Inflammatory macrophage (primary cell): Measurements from ENCODE around the gene SPEN.
"Not testable (repeated sequence)": the region's sequence is repeated elsewhere in the genome, so short reads cannot be mapped to it uniquely, and the experiment has no call there.

Source experiments
- DNase-seq, 2 donors: peaks; one replicate each; pipeline ENCODE4 v3.0.0-alpha.2; 2020 to 2022

The SPEN gene

DNA sequence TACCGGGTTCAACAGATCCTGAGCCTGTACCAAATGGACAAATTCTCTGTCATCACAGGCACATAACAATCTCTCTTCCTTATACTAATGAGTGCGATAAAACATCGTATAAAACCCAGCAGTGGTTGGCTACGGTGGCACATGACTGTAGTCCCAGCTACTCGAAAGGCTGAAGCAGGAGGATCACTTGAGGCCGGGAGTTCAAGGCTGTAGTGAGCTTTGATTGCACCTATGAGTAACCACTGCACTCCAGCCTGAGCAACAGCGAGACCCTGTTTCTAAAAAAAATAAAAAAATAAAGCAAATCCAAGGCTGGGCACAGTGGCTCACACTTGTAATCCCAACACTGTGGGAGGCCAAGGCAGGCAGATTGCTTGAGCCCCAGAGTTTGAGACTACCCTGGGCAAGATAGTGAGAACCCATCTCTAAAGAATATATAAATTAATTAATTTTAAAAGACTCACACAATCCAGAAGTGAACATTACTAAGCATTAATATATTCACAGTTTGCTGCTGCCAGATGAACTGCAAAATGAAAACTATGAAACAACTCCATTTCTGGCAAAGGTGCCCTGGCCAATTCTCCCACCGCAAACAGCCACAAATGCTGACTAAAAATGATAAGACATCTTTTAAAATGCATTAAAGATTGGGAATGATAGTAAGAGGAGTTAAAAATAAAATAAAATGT is 115.3 kb downstream of the SPEN start:
- DNase-seq = no peak

GRCh38 chr1:15963363-15963967 is 116.0 kb downstream of the SPEN start:
- DNase-seq = no peak

DNA sequence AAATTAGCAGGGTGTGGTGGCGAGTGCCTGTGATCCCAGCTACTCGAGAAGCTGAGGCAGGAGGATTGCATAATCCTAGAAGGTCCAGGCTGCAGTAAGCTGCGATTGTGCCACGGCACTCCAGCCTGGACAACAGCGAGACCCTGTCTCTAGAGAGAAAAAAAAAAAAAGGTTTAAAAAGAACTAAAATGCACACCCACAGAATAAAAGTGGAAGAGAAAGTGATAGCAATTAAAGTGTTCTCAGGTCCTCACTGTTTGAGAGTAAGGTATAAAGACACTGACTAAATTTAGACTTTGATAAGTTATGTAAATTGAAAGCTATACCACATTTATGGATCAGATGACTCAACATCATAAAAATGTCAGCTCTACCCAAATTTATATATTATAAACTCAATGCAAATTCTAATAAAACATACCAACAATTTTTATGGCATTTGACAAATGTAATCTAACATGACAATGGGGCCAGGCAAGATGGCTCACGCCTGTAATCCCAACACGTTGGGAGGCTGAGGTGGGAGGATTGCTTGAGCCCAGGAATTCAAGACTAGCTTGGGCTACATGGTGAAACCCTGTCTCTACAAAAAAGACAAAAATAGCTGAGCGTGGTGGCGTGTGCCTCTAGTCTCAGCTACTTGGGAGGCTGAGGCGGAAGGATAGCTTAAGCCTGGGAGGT is 116.6 kb downstream of the SPEN start:
- DNase-seq = peak in 1 of 2 donors; percentile 4

- DNase-seq = peak; percentile 82 to 83
These were observed 117.8 kb downstream of the SPEN start for GRCh38 chr1:15965228-15965767.

DNA sequence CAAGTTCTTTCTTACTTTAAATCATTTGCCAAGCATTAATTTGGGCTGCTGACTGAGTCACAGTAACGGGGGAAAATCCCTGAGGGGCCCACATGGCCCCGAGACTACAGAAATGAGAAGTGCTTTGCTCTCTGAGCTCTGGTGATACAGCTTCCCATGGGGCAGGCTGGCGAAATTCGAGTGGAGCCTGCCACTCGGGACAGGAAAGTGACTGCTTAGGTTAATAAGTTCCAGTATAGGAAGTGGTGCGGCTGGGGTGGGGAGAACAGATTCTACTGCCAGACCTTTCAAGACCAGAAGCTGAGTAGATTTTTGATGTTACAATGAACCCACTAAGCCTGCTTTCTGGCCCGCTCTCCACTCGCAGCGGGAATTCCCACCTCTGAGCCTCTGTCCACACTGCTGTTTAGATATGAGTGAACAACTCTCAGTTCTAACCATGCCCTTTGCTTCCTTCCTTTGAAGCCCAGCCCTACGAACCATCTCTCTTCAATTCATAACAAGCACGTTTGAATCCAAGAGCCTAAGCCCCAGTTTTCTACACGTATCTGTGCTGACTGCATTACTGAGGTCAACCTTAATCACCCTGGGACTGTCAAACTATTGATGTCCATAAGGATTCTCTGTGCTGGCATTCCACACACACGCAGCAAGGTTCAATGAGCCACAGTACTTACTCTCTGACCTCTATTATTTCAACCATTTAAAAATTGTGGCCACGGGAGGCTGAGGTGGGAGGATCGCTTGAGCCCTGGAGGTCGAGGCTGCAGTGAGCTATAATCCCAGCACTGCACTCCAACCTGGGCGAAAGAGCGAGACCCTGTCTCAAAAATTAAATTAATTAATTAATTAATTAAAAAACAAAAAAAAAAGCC is 118.8 kb downstream of the SPEN start:
- DNase-seq = peak; percentile 91 to 95

DNA sequence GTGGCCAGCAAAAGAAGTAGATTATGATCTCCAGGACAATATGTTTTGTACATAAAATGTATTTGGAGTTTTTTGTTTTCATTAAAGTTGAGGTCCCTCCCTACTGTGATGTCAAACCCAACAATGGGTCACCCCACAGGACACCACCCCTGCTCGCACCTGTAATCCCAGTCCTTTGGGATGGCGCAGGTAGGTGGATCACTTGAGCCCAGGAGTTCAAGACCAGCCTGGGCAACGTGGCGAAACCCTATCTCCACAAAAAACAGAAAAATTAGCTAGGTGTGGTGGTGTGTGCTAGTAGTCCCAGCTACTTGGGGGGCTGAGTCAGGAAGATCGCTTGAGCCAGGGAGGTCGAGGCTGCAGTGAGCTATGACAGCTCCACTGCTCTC is 119.4 kb downstream of the SPEN start:
- DNase-seq = no peak

- DNase-seq = no peak
These were observed 120.7 kb downstream of the SPEN start for GRCh38 chr1:15968172-15968571.

DNA sequence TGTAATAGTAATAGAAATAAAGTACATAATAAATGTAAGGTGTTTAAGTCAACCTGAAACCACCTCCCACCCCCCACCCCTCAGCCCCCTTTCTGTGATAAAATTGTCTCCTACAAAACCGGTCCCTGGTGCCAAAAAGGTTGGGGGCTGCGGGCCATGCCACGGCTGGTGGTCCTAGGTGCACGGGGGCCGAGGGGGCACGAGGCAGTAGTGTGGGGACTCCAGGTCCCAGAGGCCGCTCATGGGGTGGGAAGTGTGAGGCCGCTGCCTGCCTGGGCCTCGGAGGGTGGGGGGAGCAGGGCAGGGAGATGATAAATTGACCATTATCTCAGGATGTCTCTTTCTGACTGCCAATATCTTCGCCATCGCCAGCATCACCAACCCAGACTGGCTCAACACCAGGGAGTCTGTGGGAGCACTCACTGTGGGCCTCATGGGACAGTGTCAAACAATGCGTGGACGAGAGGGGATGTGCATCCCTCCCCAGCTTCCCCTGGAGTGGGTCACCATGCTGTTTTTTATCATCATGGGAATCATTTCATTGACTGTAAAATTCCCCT is 121.9 kb downstream of the SPEN start:
- no peak for DNase-seq

GRCh38 chr1:15970911-15971310 is 123.4 kb downstream of the SPEN start:
- DNase-seq = no peak

DNA sequence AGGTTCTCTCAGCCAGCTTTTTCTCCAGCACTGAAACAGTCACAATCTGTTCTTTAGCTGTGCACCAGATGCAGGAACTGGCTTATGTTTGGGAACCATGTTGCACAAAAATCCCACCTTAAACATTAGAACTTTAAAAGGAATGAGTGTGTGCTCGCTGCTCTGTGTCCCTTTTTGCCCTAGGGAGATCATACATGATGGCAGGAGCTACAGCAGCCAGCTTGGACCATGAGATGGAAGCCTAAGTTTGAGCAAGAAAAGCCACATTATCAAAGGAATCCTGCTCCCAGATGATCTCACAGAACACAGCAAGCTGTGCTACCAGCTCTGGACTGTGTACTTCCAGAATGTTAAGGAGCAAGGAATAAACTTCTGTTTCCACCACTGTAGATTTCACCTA is 124.9 kb downstream of the SPEN start:
- DNase-seq = no peak

GRCh38 chr1:15973772-15974171 is 126.3 kb downstream of the SPEN start:
- no peak for DNase-seq

DNA sequence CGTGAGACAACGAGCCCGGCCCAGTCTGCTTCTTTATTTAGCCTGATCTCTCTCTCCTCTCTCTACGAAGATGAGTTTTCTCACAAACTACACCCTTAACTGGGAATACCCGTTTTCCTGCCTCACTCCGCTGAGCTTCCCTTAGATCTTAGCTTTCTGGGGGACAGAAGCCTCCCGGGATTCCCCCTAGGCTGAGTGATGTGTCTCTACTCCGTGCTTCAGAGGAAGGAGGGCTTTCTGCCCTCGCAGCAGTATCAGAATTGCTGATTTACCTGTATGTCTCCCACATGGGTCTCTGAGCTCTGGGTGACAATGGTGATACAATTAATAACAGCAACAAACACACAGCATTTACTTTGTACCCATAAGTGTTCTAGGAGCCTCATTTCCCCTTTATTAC is 127.3 kb downstream of the SPEN start:
- DNase-seq = no peak

- DNase-seq = peak; percentile 67 to 83
These were observed 127.9 kb downstream of the SPEN start for GRCh38 chr1:15975358-15975804.

DNA sequence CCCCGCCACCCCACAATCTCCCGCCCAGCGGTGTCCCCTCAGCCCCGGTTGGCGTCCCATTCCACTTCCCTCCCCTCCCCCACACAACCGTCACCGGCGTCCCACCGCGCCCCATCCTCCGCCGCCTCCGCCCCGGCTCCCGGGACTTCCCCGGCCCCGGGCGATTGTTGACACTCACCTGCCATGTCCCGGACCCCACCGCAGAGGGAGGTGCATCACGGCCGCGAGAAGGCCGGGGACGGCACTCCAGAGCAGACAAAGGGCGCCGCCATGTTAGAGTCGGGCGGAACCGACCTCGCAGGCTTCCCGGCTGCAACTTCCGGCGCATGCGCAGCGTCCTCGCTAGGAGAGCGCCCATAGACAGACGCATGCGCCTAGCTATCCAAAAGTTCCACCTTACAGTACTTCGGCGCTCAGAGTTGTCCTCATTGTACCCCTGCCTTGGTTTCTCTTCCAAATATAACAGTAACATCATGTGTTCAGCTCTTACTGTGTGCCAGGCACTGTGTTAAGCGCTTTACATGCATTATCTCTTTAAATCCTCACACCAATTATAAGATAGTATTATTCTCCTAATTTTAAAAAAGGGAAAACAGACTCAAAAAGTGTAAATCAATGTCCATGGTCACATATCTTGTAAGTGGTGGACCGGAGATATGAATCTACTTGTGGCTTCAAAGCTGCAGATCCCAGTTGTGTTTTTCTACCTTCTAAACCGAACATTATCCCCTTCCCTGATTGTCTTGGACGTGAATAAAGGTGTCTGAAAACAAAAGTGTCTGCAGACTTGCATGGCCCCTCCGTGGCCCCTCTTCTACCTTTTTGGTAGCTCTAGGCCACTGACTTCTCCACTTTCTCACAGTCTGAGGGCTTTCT is 128.5 kb downstream of the SPEN start, which contains the start of gene ZBTB17:
Gene ZBTB17 (minus strand): TSS at position 297 of the 876 bp plus-strand sequence. CDS start 27,606 bp downstream, outside the sequence.
- DNase-seq = peak; percentile 95 to 97

- DNase-seq = not testable (repeated sequence)
These were observed 130.4 kb downstream of the SPEN start for GRCh38 chr1:15977947-15978346.

GRCh38 chr1:15981679-15982078 is 134.2 kb downstream of the SPEN start:
- DNase-seq = no peak

- DNase-seq = no peak
These were observed 135.8 kb downstream of the SPEN start for GRCh38 chr1:15983275-15983674.

GRCh38 chr1:15985611-15986297 is 138.2 kb downstream of the SPEN start:
- peak in 1 of 2 donors; percentile 21 for DNase-seq

- no peak for DNase-seq
These were observed 141.6 kb downstream of the SPEN start for GRCh38 chr1:15988856-15989736.
